Osteoblast (primary cell): Measurements from ENCODE around the gene STARD5. TPM values are rescaled to one million over a fixed set of nuclear protein-coding genes. Genes with fewer than 3 reads are reported as not detected.

Source experiments
- DNase-seq: peaks from one replicate; pipeline ENCODE4 v3.0.0; 2011; ENCODE audit warnings: low spot score, mixed read lengths; ENCODE audit not compliant: insufficient read length; ENCODE audit errors: missing footprints
- H2AFZ ChIP-seq: 2 replicates; pipeline ENCODE4 v1.6.0; 2011; ENCODE audit warnings: mild to moderate bottlenecking, low read length
- H3K27ac ChIP-seq: 2 replicates; pipeline ENCODE4 v1.5.1; 2011; ENCODE audit warnings: mild to moderate bottlenecking, low read depth, low read length, moderate library complexity
- H3K27me3 ChIP-seq: 2 replicates; pipeline ENCODE4 v1.6.0; 2012; ENCODE audit warnings: mild to moderate bottlenecking, control low read depth, inconsistent platforms, low read length, moderate library complexity; ENCODE audit not compliant: insufficient read depth
- H3K36me3 ChIP-seq: 2 replicates; pipeline ENCODE4 v1.5.1; 2011; ENCODE audit warnings: mild to moderate bottlenecking, low read length, control low read depth, moderate library complexity; ENCODE audit not compliant: insufficient read depth
- H3K4me1 ChIP-seq: 2 replicates; pipeline ENCODE4 v1.5.1; 2011; ENCODE audit warnings: mild to moderate bottlenecking, low read length, control low read depth, moderate library complexity; ENCODE audit not compliant: insufficient read depth
- H3K4me2 ChIP-seq: 2 replicates; pipeline ENCODE4 v1.6.0; 2011; ENCODE audit warnings: mild to moderate bottlenecking, low read length; ENCODE audit not compliant: insufficient read depth
- H3K4me3 ChIP-seq: fragments of 200-600 bp; sonication (generic); 3 replicates; pipeline ENCODE4 v1.5.1; 2012; ENCODE audit warnings: mild to moderate bottlenecking, low read length, inconsistent platforms; ENCODE audit not compliant: insufficient read depth
- H3K79me2 ChIP-seq: 2 replicates; pipeline ENCODE4 v1.6.0; 2012; ENCODE audit warnings: mild to moderate bottlenecking, low read length, control low read depth, inconsistent platforms; ENCODE audit not compliant: insufficient read depth
- H3K9me3 ChIP-seq: 2 replicates; pipeline ENCODE4 v1.5.1; 2011; ENCODE audit warnings: low read depth, low read length, control low read depth
- H4K20me1 ChIP-seq: 2 replicates; pipeline ENCODE4 v1.6.0; 2012; ENCODE audit warnings: mild to moderate bottlenecking, low read length, control low read depth; ENCODE audit not compliant: insufficient read depth
- CTCF ChIP-seq: IDR thresholded peaks from 2 replicates; pipeline ENCODE4 v1.5.1; 2011; ENCODE audit warnings: mild to moderate bottlenecking, low read depth, low read length, moderate library complexity; ENCODE audit errors: extremely low read depth
- total RNA-seq: library from RNA; depleted of rRNA; stranded (reverse); fragments of >200 nt; gene quantifications from 2 replicates; pipeline ENCODE4 v1.2.3, GENCODE V29; 2012

Gene STARD5
- total RNA-seq, 1 donor = 6.5 TPM

GRCh38 chr15:81297603-81298575 is 26.1 kb downstream of the STARD5 start:
- Histone ChIP-seq H3K79me2 (no peaks in the 10 kb centered on the region), H3K27me3 (no peaks in the 10 kb centered on the region), H3K27ac (no peak overlapping the region), H3K9me3 (no peaks in the 10 kb centered on the region), H3K4me2 (no peak overlapping the region), H3K4me3 (no peak overlapping the region), H3K4me1 (peaks cover 5% of the 10 kb centered on the region), H4K20me1 (no peaks in the 10 kb centered on the region), H2AFZ (no peak overlapping the region), H3K36me3 (no peaks in the 10 kb centered on the region)
- no peak for DNase-seq
- TF ChIP-seq CTCF = no peak

- no peaks in the 10 kb centered on the region for H3K79me2 ChIP-seq
- H3K36me3 ChIP-seq = no peaks in the 10 kb centered on the region
- no peak for DNase-seq
- H3K9me3 ChIP-seq = no peaks in the 10 kb centered on the region
- H3K27ac ChIP-seq = no peak overlapping the region
- no peak overlapping the region for H3K4me2 ChIP-seq
- H3K27me3 ChIP-seq = no peaks in the 10 kb centered on the region
- H3K4me3 ChIP-seq = no peak overlapping the region
- H3K4me1 ChIP-seq = peaks cover 5% of the 10 kb centered on the region
- no peaks in the 10 kb centered on the region for H4K20me1 ChIP-seq
- H2AFZ ChIP-seq = no peak overlapping the region
- TF ChIP-seq CTCF = no peak
These were observed 26.8 kb downstream of the STARD5 start for GRCh38 chr15:81297147-81297572.

- Histone ChIP-seq H3K79me2 (no peaks in the 10 kb centered on the region), H4K20me1 (no peaks in the 10 kb centered on the region), H3K4me1 (peaks cover 5% of the 10 kb centered on the region), H2AFZ (no peak overlapping the region), H3K9me3 (no peaks in the 10 kb centered on the region), H3K36me3 (no peaks in the 10 kb centered on the region), H3K27me3 (no peaks in the 10 kb centered on the region), H3K4me3 (no peak overlapping the region), H3K27ac (no peak overlapping the region), H3K4me2 (no peak overlapping the region)
- TF ChIP-seq CTCF = no peak
- DNase-seq = no peak
These were observed 27.3 kb downstream of the STARD5 start for GRCh38 chr15:81296673-81297072.

GRCh38 chr15:81296186-81296585 is 27.8 kb downstream of the STARD5 start:
- H3K4me1 ChIP-seq = peaks cover 5% of the 10 kb centered on the region
- no peaks in the 10 kb centered on the region for H3K36me3 ChIP-seq
- H3K27ac ChIP-seq = no peak overlapping the region
- H3K27me3 ChIP-seq = no peaks in the 10 kb centered on the region
- H3K4me3 ChIP-seq = no peak overlapping the region
- no peak for DNase-seq
- no peaks in the 10 kb centered on the region for H3K79me2 ChIP-seq
- TF ChIP-seq CTCF = no peak
- no peaks in the 10 kb centered on the region for H4K20me1 ChIP-seq
- no peak overlapping the region for H2AFZ ChIP-seq
- no peak overlapping the region for H3K4me2 ChIP-seq
- H3K9me3 ChIP-seq = no peaks in the 10 kb centered on the region
